VCaP (cell line): ENCODE results near the gene TAS2R60.
"Not testable (repeated sequence)": the region's sequence is repeated elsewhere in the genome, so short reads cannot be mapped to it uniquely, and the experiment has no call there.

Experiments
- H3K27ac ChIP-seq: fragments of 450-650 bp; 2 replicates; pipeline ENCODE4 v1.5.1; 2017
- CTCF ChIP-seq: fragments of 450-650 bp; conservative IDR thresholded peaks from 2 replicates; pipeline ENCODE4 v1.5.1; 2017; ENCODE audit warnings: mild to moderate bottlenecking, moderate library complexity

TAS2R60 gene

GRCh38 chr7:143397710-143398530 lies 45.3 kb upstream of the TAS2R60 start:
- no peak overlapping the region for H3K27ac ChIP-seq
- TF ChIP-seq CTCF: no peak

GRCh38 chr7:143398616-143399015 lies 44.6 kb upstream of the TAS2R60 start:
- no peak for TF ChIP-seq CTCF

GRCh38 chr7:143399151-143399550 lies 44.1 kb upstream of the TAS2R60 start:
- H3K27ac ChIP-seq: no peak overlapping the region
- TF ChIP-seq CTCF: no peak

More at GRCh38 chr7:143398616-143399015, 44.6 kb upstream of the TAS2R60 start:
- no peak overlapping the region for H3K27ac ChIP-seq

GRCh38 chr7:143399642-143400041 lies 43.6 kb upstream of the TAS2R60 start:
- no peak for TF ChIP-seq CTCF

GRCh38 chr7:143401265-143401664 lies 42.0 kb upstream of the TAS2R60 start:
- no peak overlapping the region for H3K27ac ChIP-seq
- no peak for TF ChIP-seq CTCF

More at GRCh38 chr7:143399642-143400041, 43.6 kb upstream of the TAS2R60 start:
- H3K27ac ChIP-seq: no peak overlapping the region

- H3K27ac ChIP-seq: not testable (repeated sequence)
Observed at GRCh38 chr7:143402233-143402632, 41.0 kb upstream of the TAS2R60 start.

- no peak for TF ChIP-seq CTCF
Observed at GRCh38 chr7:143405173-143406001, 37.9 kb upstream of the TAS2R60 start.

More at GRCh38 chr7:143405173-143406001, 37.9 kb upstream of the TAS2R60 start:
- H3K27ac ChIP-seq: no peak overlapping the region
